Esophagus (tissue), 2 donors: Measurements from ENCODE around the gene CBS. TPM values are rescaled to one million over a fixed set of nuclear protein-coding genes. Genes with fewer than 3 reads are reported as not detected.
"Not testable (repeated sequence)": the region's sequence is repeated elsewhere in the genome, so short reads cannot be mapped to it uniquely, and the experiment has no call there.

Source experiments
- H3K27ac ChIP-seq, 2 donors: one replicate each; pipeline ENCODE4 v1.5.1; 2013; ENCODE audit warnings: low read depth in 2 of 2, mild to moderate bottlenecking in 2 of 2, inconsistent platforms in 1 of 2, low read length in 1 of 2, moderate library complexity in 1 of 2
- H3K27me3 ChIP-seq, 2 donors: one replicate each; pipeline ENCODE4 v1.6.1; 2013; ENCODE audit warnings: low read length in 2 of 2, control low read depth in 1 of 2, mild to moderate bottlenecking in 1 of 2; ENCODE audit not compliant: insufficient read depth in 2 of 2, control insufficient read depth in 1 of 2
- H3K36me3 ChIP-seq, 2 donors: one replicate each; pipeline ENCODE4 v1.6.1; 2013; ENCODE audit warnings: low read length in 1 of 2; ENCODE audit not compliant: control insufficient read depth in 2 of 2, insufficient read depth in 2 of 2
- H3K4me1 ChIP-seq, 2 donors: one replicate each; pipeline ENCODE4 v1.6.1; 2013; ENCODE audit warnings: low read length in 1 of 2; ENCODE audit not compliant: control insufficient read depth in 2 of 2, insufficient read depth in 2 of 2
- H3K4me3 ChIP-seq, 2 donors: one replicate each; pipeline ENCODE4 v1.5.1; 2013; ENCODE audit warnings: low read length in 2 of 2, mild to moderate bottlenecking in 2 of 2, low read depth in 1 of 2, moderate library complexity in 1 of 2
- H3K9me3 ChIP-seq, 2 donors: one replicate each; pipeline ENCODE4 v1.6.1; 2013; ENCODE audit warnings: mild to moderate bottlenecking in 2 of 2, low read depth in 1 of 2, low read length in 1 of 2, moderate library complexity in 1 of 2; ENCODE audit not compliant: control insufficient read depth in 2 of 2, insufficient read depth in 1 of 2
- WGBS, 2 donors: extraction: QIAGEN DNeasy Blood & Tissue Kit; methylation state at CpG; one replicate each; pipeline ENCODE4 v1.1.7; 2013; 5-methylcytosine and 5-hydroxymethylcytosine counted together
- polyA plus RNA-seq, 2 donors: library from polyadenylated mRNA; stranded (reverse); fragments of 200-250 nt; gene quantifications; one replicate each; pipeline ENCODE4 v1.2.3, GENCODE V29; 2013
- donor health status: healthy with polysubstance abuse.
- donor health status: Bipolar disorder and iron deficiency.

Gene CBS
- 1 to 10 TPM in 1 of 2 donors, under 1 TPM in 1; 0.92 to 2.2 TPM for polyA plus RNA-seq

GRCh38 chr21:43075170-43076022 is at the start of gene CBS:
Gene CBS, minus strand, starts transcription at chr21:43075835. Its CDS starts 3,642 bp downstream, at chr21:43072193.
- no CpG with 5 or more reads among the region's 84 CpGs for WGBS, 2 donors
- H3K9me3 ChIP-seq, H3K36me3 ChIP-seq, H3K27me3 ChIP-seq, H3K4me1 ChIP-seq, H3K27ac ChIP-seq, H3K4me3 ChIP-seq: not testable (repeated sequence)

GRCh38 chr21:43115956-43116355 is 40.3 kb upstream of the CBS start:
- not testable (repeated sequence) for H3K9me3 ChIP-seq, H3K27ac ChIP-seq, H3K4me1 ChIP-seq, H3K4me3 ChIP-seq, H3K36me3 ChIP-seq, H3K27me3 ChIP-seq
- WGBS, 2 donors = no CpG with 5 or more reads among the region's 4 CpGs

GRCh38 chr21:43114483-43114882 is 38.8 kb upstream of the CBS start:
- H3K27me3 ChIP-seq, H3K36me3 ChIP-seq, H3K27ac ChIP-seq, H3K4me1 ChIP-seq, H3K9me3 ChIP-seq, H3K4me3 ChIP-seq: not testable (repeated sequence)
- 93 to 100% methylated on average over 2 to 5 of the region's 6 CpGs for WGBS, 2 donors

GRCh38 chr21:43109006-43109405 is 33.4 kb upstream of the CBS start:
- WGBS, 2 donors = no CpG with 5 or more reads among the region's 7 CpGs
- not testable (repeated sequence) for H3K9me3 ChIP-seq, H3K4me1 ChIP-seq, H3K27me3 ChIP-seq, H3K4me3 ChIP-seq, H3K27ac ChIP-seq, H3K36me3 ChIP-seq

GRCh38 chr21:43108177-43108576 is 32.5 kb upstream of the CBS start:
- not testable (repeated sequence) for H3K27me3 ChIP-seq, H3K27ac ChIP-seq, H3K36me3 ChIP-seq, H3K9me3 ChIP-seq, H3K4me3 ChIP-seq, H3K4me1 ChIP-seq
- no CpG with 5 or more reads among the region's 17 CpGs for WGBS, 2 donors

GRCh38 chr21:43107794-43108137 is 32.1 kb upstream of the CBS start:
- not testable (repeated sequence) for H3K27me3 ChIP-seq, H3K9me3 ChIP-seq, H3K4me3 ChIP-seq, H3K4me1 ChIP-seq, H3K36me3 ChIP-seq, H3K27ac ChIP-seq
- no CpG with 5 or more reads among the region's 17 CpGs for WGBS, 2 donors

- WGBS, 2 donors = 0% methylated on average over 62 of the region's 107 CpGs; no CpG with 5 or more reads in 1 of the 2 donors
- not testable (repeated sequence) for H3K4me1 ChIP-seq, H3K36me3 ChIP-seq, H3K9me3 ChIP-seq, H3K27me3 ChIP-seq
- peak within 1 kb of the TSS in 1 of 2 donors; percentile 51 for H3K4me3 ChIP-seq
- H3K27ac ChIP-seq = peak within 1 kb of the TSS in 1 of 2 donors; percentile 75
Measured at GRCh38 chr21:43106965-43107793, 31.5 kb upstream of the CBS start, which contains the start of gene U2AF1. Gene U2AF1, minus strand, starts transcription at chr21:43107570. Its CDS starts 76 bp downstream, at chr21:43107494.

- WGBS, 2 donors = 63 to 75% methylated on average over 2 of the region's 5 CpGs
- not testable (repeated sequence) for H3K9me3 ChIP-seq
Measured at GRCh38 chr21:43104642-43105041, 29.0 kb upstream of the CBS start.

GRCh38 chr21:43102281-43102680 is 26.6 kb upstream of the CBS start:
- H3K4me3 ChIP-seq, H3K27ac ChIP-seq, H3K36me3 ChIP-seq, H3K9me3 ChIP-seq, H3K27me3 ChIP-seq, H3K4me1 ChIP-seq: not testable (repeated sequence)
- WGBS, 2 donors = no CpG with 5 or more reads among the region's 4 CpGs

More at GRCh38 chr21:43104642-43105041, 29.0 kb upstream of the CBS start:
- H3K27ac ChIP-seq, H3K4me3 ChIP-seq, H3K4me1 ChIP-seq, H3K27me3 ChIP-seq, H3K36me3 ChIP-seq: not testable (repeated sequence)
